ENCODE data around the gene IFRD2. TPM values are rescaled to one million over a fixed set of nuclear protein-coding genes. Genes with fewer than 3 reads are reported as not detected.

IFRD2 gene
- total and polyA plus RNA-seq, 2 experiments from 2014 or later, result 41.4 to 71.6 TPM

- Histone ChIP-seq H3K4me1 (ENCODE audit: insufficient read depth) (peaks cover 17% of the 10 kb centered on the region), H3K9me2 (replicated peaks; ENCODE audit: insufficient read depth) (no peaks in the 10 kb centered on the region), H4K20me1 (ENCODE audit: insufficient read depth, poor library complexity, severe bottlenecking) (no peaks in the 10 kb centered on the region), H3K4me2 (peak overlapping the region; percentile 79), H3K79me2 (peaks cover 11% of the 10 kb centered on the region), H3K9me3 (ENCODE audit: low read depth) (no peaks in the 10 kb centered on the region), H3K27ac (peak overlapping the region; percentile 94), H2AFZ (no peak overlapping the region), H3K36me3 (replicated peaks; ENCODE audit: insufficient read depth, low read depth) (no peaks in the 10 kb centered on the region), H3K4me3 (no peak overlapping the region), H3K27me3 (no peaks in the 10 kb centered on the region)
- TF ChIP-seq EZH2phosphoT487 (IDR thresholded peaks at IDR 0.05; ENCODE audit: low read depth, severe bottlenecking, unreplicated experiment) (no peak), EZH2 (IDR thresholded peaks at IDR 0.05; ENCODE audit: borderline replicate concordance) (no peak), CTCF (IDR thresholded peaks at IDR 0.05; ENCODE audit: poor library complexity) (no peak)
- WGBS (ENCODE audit: low lambda C conversion rate, missing lambda C conversion rate), result 93% methylated on average over 6 of the region's 6 CpGs
- no peak for DNase-seq (ENCODE audit: low spot score)
Measured at GRCh38 chr3:50300681-50301254, 8.5 kb upstream of the IFRD2 start.

GRCh38 chr3:50299929-50300680, 7.9 kb upstream of the IFRD2 start:
- H3K9me3 ChIP-seq (ENCODE audit: low read depth), result no peaks in the 10 kb centered on the region
- H3K79me2 ChIP-seq, result peaks cover 11% of the 10 kb centered on the region
- TF ChIP-seq CTCF (IDR thresholded peaks at IDR 0.05; ENCODE audit: poor library complexity) (no peak), EZH2 (IDR thresholded peaks at IDR 0.05; ENCODE audit: borderline replicate concordance) (no peak), EZH2phosphoT487 (IDR thresholded peaks at IDR 0.05; ENCODE audit: low read depth, severe bottlenecking, unreplicated experiment) (no peak)
- H3K4me1 ChIP-seq (ENCODE audit: insufficient read depth), result peaks cover 17% of the 10 kb centered on the region
- peak overlapping the region; percentile 94 for H3K27ac ChIP-seq
- DNase-seq (ENCODE audit: low spot score), result no peak
- H3K36me3 ChIP-seq (replicated peaks; ENCODE audit: insufficient read depth, low read depth), result no peaks in the 10 kb centered on the region
- peak overlapping the region; percentile 5 for H3K4me3 ChIP-seq
- 71% methylated on average over 12 of the region's 12 CpGs for WGBS (ENCODE audit: low lambda C conversion rate, missing lambda C conversion rate)
- H3K9me2 ChIP-seq (replicated peaks; ENCODE audit: insufficient read depth), result no peaks in the 10 kb centered on the region
- no peaks in the 10 kb centered on the region for H4K20me1 ChIP-seq (ENCODE audit: insufficient read depth, poor library complexity, severe bottlenecking)
- H3K4me2 ChIP-seq, result peak overlapping the region; percentile 79
- no peaks in the 10 kb centered on the region for H3K27me3 ChIP-seq
- peak overlapping the region; percentile 23 for H2AFZ ChIP-seq

- H3K79me2 ChIP-seq, result peaks cover 11% of the 10 kb centered on the region
- H3K27ac ChIP-seq, result peak overlapping the region; percentile 94
- no peaks in the 10 kb centered on the region for H4K20me1 ChIP-seq (ENCODE audit: insufficient read depth, poor library complexity, severe bottlenecking)
- H3K4me3 ChIP-seq, result peak overlapping the region; percentile 5
- no peaks in the 10 kb centered on the region for H3K36me3 ChIP-seq (replicated peaks; ENCODE audit: insufficient read depth, low read depth)
- no peaks in the 10 kb centered on the region for H3K9me3 ChIP-seq (ENCODE audit: low read depth)
- no peaks in the 10 kb centered on the region for H3K27me3 ChIP-seq
- H3K4me2 ChIP-seq, result peak overlapping the region; percentile 79
- H3K9me2 ChIP-seq (replicated peaks; ENCODE audit: insufficient read depth), result no peaks in the 10 kb centered on the region
- peaks cover 17% of the 10 kb centered on the region for H3K4me1 ChIP-seq (ENCODE audit: insufficient read depth)
- WGBS (ENCODE audit: low lambda C conversion rate, missing lambda C conversion rate), result 3% methylated on average over 12 of the region's 12 CpGs
- DNase-seq (ENCODE audit: low spot score), result no peak
- no peak for TF ChIP-seq EZH2 (IDR thresholded peaks at IDR 0.05; ENCODE audit: borderline replicate concordance)
- no peak for TF ChIP-seq EZH2phosphoT487 (IDR thresholded peaks at IDR 0.05; ENCODE audit: low read depth, severe bottlenecking, unreplicated experiment)
- no peak for TF ChIP-seq CTCF (IDR thresholded peaks at IDR 0.05; ENCODE audit: poor library complexity)
- H2AFZ ChIP-seq, result peak overlapping the region; percentile 23
Measured at GRCh38 chr3:50299638-50299928, 7.4 kb upstream of the IFRD2 start.
